WTC11 (cell line): Measurements from ENCODE around the gene WNK3. TPM values are rescaled to one million over a fixed set of nuclear protein-coding genes. Genes with fewer than 3 reads are reported as not detected.
A peak's percentile ranks its signal among the peaks of the same experiment; 100 is the strongest.

Experiments used
- ATAC-seq: fragments of 200-7000 bp; cut with Tn5 transposase; 2 replicates; pipeline ENCODE4 v1.10.0; 2021; ENCODE audit warnings: mild to moderate bottlenecking, moderate library complexity
- CTCF ChIA-PET: fragments of 300-600 bp; sonication (Branson Sonifier 250); formaldehyde crosslinking; loops from one replicate; lab custom pipeline; 2021; ENCODE audit warnings: antibody characterized with exemption; lab: Charles Lee
- POLR2A ChIA-PET: fragments of 350-600 bp; sonication (Branson Sonifier 250); formaldehyde crosslinking; loops from one replicate; lab custom pipeline; 2021; ENCODE audit warnings: antibody characterized with exemption; lab: Charles Lee
- DNase-seq: peaks from one replicate; pipeline ENCODE4 v3.0.0; 2021; ENCODE audit warnings: low spot score
- H3K27ac Mint-ChIP-seq: 2 replicates; pipeline ENCODE4 v1.8.0; 2021; ENCODE audit warnings: mixed read lengths
- H3K27me3 Mint-ChIP-seq: 2 replicates; pipeline ENCODE4 v1.8.0; 2021; ENCODE audit warnings: low read depth, mild to moderate bottlenecking, moderate library complexity, mixed read lengths
- H3K36me3 Mint-ChIP-seq: 2 replicates; pipeline ENCODE4 v1.8.0; 2021; ENCODE audit warnings: mixed read lengths
- H3K4me1 Mint-ChIP-seq: 2 replicates; pipeline ENCODE4 v1.8.0; 2022; ENCODE audit warnings: mixed read lengths
- H3K4me3 Mint-ChIP-seq: 2 replicates; pipeline ENCODE4 v1.8.0; 2021; ENCODE audit warnings: mild to moderate bottlenecking, moderate library complexity, mixed read lengths
- H3K9me3 Mint-ChIP-seq: 2 replicates; pipeline ENCODE4 v1.8.0; 2021; ENCODE audit warnings: mixed read lengths
- ERG ChIP-seq: fragments of 250-450 bp; sonication (Bioruptor Pico); IDR thresholded peaks from 2 replicates; pipeline ENCODE4 v1.8.0; 2021; ENCODE audit warnings: mild to moderate bottlenecking
- JUN ChIP-seq: sonication (generic); formaldehyde crosslinking; IDR thresholded peaks from 2 replicates; pipeline ENCODE4 v1.8.0; 2023; ENCODE audit warnings: mild to moderate bottlenecking, missing genetic modification reagents
- RELA ChIP-seq: sonication (generic); formaldehyde crosslinking; IDR thresholded peaks from 2 replicates; pipeline ENCODE4 v1.8.1; 2022; ENCODE audit warnings: missing genetic modification reagents, mild to moderate bottlenecking, borderline replicate concordance
- SMAD4 ChIP-seq: sonication (generic); formaldehyde crosslinking; IDR thresholded peaks from 2 replicates; pipeline ENCODE4 v1.8.0; 2022; ENCODE audit warnings: mild to moderate bottlenecking, missing genetic modification reagents
- SOX15 ChIP-seq: fragments of 250-450 bp; sonication (Bioruptor Pico); IDR thresholded peaks from 2 replicates; pipeline ENCODE4 v1.9.0; 2021; ENCODE audit warnings: mild to moderate bottlenecking
- TCF7 ChIP-seq: sonication (generic); formaldehyde crosslinking; IDR thresholded peaks from 2 replicates; pipeline ENCODE4 v1.8.0; 2022; ENCODE audit warnings: mild to moderate bottlenecking, low read depth, missing genetic modification reagents, moderate library complexity
- TP53 ChIP-seq: sonication (generic); formaldehyde crosslinking; IDR thresholded peaks from 2 replicates; pipeline ENCODE4 v1.8.1; 2023; ENCODE audit warnings: mild to moderate bottlenecking, missing genetic modification reagents
- ZBTB43 ChIP-seq: sonication (generic); formaldehyde crosslinking; IDR thresholded peaks from 2 replicates; pipeline ENCODE4 v1.8.1; 2023; ENCODE audit warnings: mild to moderate bottlenecking, missing genetic modification reagents
- total RNA-seq: library from RNA; stranded (reverse); gene quantifications from 3 replicates; pipeline ENCODE4 v1.2.3, GENCODE V29; 2021
- TF ChIP-seq, protein P1 (sequence below): sonication (generic); formaldehyde crosslinking; IDR thresholded peaks from 2 replicates; pipeline ENCODE4 v1.8.1; 2022; ENCODE audit warnings: low read depth, mild to moderate bottlenecking, moderate library complexity, missing genetic modification reagents, borderline replicate concordance
- TF ChIP-seq, protein P2 (sequence below): sonication (generic); formaldehyde crosslinking; IDR thresholded peaks from 2 replicates; pipeline ENCODE4 v1.8.0; 2022; ENCODE audit warnings: mild to moderate bottlenecking, missing genetic modification reagents
- TF ChIP-seq, protein P3 (sequence below): sonication (generic); formaldehyde crosslinking; conservative IDR thresholded peaks from 2 replicates; pipeline ENCODE4 v1.8.1; 2023; ENCODE audit warnings: mild to moderate bottlenecking, low read depth, missing genetic modification reagents, moderate library complexity
- TF ChIP-seq, protein P4 (sequence below): sonication (generic); formaldehyde crosslinking; IDR thresholded peaks from 2 replicates; pipeline ENCODE4 v1.8.0; 2022; ENCODE audit warnings: mild to moderate bottlenecking, missing genetic modification reagents
- TF ChIP-seq, protein P5 (sequence below): fragments of 250-450 bp; sonication (Bioruptor Pico); IDR thresholded peaks from 2 replicates; pipeline ENCODE4 v1.9.0; 2021; ENCODE audit warnings: mild to moderate bottlenecking
- TF ChIP-seq, protein P6 (sequence below): sonication (generic); formaldehyde crosslinking; IDR thresholded peaks from 2 replicates; pipeline ENCODE4 v1.8.0; 2022; ENCODE audit warnings: mild to moderate bottlenecking, missing genetic modification reagents
- TF ChIP-seq, protein P7 (sequence below): sonication (generic); formaldehyde crosslinking; IDR thresholded peaks from 2 replicates; pipeline ENCODE4 v1.8.1; 2023; ENCODE audit warnings: mild to moderate bottlenecking, missing genetic modification reagents, moderate library complexity
- TF ChIP-seq, protein P8 (sequence below): sonication (generic); formaldehyde crosslinking; IDR thresholded peaks from 2 replicates; pipeline ENCODE4 v1.8.0; 2023; ENCODE audit warnings: missing genetic modification reagents

Gene WNK3
- total RNA-seq, 1 experiment from 2014 or later: 27.5 TPM

DNA sequence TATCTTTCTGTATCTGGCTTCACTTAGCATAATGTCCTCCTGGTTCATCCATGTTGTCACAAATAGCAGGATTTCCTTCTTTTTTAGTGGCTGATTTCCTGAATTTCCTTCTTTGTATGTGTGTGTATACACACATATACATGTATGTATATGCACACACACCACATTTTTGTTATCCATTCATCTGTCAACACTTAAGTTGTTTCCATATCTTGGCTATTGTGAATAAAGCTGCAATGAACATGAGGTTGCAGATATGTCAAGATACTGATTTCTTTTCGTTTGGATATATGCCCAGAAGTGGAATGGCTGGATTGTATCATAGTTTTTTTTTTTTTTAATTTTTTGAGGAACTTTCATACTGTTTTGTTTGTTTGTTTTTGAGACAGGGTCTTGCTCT, 76.2 kb downstream of the WNK3 start (continued):
- TF ChIP-seq, protein P1, sequence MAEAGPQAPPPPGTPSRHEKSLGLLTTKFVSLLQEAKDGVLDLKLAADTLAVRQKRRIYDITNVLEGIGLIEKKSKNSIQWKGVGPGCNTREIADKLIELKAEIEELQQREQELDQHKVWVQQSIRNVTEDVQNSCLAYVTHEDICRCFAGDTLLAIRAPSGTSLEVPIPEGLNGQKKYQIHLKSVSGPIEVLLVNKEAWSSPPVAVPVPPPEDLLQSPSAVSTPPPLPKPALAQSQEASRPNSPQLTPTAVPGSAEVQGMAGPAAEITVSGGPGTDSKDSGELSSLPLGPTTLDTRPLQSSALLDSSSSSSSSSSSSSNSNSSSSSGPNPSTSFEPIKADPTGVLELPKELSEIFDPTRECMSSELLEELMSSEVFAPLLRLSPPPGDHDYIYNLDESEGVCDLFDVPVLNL (CRISPR knock-in tag): no peak
- TF ChIP-seq TP53 (CRISPR knock-in tag): no peak
- TF ChIP-seq, protein P2, sequence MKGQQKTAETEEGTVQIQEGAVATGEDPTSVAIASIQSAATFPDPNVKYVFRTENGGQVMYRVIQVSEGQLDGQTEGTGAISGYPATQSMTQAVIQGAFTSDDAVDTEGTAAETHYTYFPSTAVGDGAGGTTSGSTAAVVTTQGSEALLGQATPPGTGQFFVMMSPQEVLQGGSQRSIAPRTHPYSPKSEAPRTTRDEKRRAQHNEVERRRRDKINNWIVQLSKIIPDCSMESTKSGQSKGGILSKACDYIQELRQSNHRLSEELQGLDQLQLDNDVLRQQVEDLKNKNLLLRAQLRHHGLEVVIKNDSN (CRISPR knock-in tag): no peak
- TF ChIP-seq ZBTB43 (CRISPR knock-in tag): no peak
- TF ChIP-seq, protein P3, sequence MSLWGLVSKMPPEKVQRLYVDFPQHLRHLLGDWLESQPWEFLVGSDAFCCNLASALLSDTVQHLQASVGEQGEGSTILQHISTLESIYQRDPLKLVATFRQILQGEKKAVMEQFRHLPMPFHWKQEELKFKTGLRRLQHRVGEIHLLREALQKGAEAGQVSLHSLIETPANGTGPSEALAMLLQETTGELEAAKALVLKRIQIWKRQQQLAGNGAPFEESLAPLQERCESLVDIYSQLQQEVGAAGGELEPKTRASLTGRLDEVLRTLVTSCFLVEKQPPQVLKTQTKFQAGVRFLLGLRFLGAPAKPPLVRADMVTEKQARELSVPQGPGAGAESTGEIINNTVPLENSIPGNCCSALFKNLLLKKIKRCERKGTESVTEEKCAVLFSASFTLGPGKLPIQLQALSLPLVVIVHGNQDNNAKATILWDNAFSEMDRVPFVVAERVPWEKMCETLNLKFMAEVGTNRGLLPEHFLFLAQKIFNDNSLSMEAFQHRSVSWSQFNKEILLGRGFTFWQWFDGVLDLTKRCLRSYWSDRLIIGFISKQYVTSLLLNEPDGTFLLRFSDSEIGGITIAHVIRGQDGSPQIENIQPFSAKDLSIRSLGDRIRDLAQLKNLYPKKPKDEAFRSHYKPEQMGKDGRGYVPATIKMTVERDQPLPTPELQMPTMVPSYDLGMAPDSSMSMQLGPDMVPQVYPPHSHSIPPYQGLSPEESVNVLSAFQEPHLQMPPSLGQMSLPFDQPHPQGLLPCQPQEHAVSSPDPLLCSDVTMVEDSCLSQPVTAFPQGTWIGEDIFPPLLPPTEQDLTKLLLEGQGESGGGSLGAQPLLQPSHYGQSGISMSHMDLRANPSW (CRISPR knock-in tag): no peak
- TF ChIP-seq TCF7: no peak

DNA sequence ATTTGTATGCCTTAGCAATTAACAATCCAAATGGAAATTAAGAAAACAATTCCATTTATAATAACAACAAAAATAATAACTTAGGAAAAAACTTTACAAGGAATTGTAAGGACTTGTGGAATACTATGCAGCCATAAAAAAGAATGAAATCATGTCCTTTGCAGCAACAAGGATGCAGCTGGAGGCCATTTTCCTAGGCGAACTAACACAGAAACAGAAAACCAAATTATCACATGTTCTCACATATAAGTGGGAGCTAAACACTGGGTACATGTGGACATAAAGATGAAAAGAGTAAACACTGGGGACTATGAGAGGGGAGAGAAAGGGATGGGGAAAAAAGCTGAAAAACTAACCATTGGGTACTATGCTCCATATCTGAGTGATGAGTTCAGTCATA, 77.4 kb downstream of the WNK3 start:
- Mint-ChIP-seq H3K4me1 (no peaks in the 10 kb centered on the region), H3K27me3 (no peaks in the 10 kb centered on the region), H3K9me3 (no peaks in the 10 kb centered on the region)
- TF ChIP-seq, protein P4, sequence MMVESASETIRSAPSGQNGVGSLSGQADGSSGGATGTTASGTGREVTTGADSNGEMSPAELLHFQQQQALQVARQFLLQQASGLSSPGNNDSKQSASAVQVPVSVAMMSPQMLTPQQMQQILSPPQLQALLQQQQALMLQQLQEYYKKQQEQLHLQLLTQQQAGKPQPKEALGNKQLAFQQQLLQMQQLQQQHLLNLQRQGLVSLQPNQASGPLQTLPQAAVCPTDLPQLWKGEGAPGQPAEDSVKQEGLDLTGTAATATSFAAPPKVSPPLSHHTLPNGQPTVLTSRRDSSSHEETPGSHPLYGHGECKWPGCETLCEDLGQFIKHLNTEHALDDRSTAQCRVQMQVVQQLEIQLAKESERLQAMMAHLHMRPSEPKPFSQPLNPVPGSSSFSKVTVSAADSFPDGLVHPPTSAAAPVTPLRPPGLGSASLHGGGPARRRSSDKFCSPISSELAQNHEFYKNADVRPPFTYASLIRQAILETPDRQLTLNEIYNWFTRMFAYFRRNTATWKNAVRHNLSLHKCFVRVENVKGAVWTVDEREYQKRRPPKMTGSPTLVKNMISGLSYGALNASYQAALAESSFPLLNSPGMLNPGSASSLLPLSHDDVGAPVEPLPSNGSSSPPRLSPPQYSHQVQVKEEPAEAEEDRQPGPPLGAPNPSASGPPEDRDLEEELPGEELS: no peak
- TF ChIP-seq, protein P5, sequence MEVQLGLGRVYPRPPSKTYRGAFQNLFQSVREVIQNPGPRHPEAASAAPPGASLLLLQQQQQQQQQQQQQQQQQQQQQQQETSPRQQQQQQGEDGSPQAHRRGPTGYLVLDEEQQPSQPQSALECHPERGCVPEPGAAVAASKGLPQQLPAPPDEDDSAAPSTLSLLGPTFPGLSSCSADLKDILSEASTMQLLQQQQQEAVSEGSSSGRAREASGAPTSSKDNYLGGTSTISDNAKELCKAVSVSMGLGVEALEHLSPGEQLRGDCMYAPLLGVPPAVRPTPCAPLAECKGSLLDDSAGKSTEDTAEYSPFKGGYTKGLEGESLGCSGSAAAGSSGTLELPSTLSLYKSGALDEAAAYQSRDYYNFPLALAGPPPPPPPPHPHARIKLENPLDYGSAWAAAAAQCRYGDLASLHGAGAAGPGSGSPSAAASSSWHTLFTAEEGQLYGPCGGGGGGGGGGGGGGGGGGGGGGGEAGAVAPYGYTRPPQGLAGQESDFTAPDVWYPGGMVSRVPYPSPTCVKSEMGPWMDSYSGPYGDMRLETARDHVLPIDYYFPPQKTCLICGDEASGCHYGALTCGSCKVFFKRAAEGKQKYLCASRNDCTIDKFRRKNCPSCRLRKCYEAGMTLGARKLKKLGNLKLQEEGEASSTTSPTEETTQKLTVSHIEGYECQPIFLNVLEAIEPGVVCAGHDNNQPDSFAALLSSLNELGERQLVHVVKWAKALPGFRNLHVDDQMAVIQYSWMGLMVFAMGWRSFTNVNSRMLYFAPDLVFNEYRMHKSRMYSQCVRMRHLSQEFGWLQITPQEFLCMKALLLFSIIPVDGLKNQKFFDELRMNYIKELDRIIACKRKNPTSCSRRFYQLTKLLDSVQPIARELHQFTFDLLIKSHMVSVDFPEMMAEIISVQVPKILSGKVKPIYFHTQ (CRISPR knock-in tag): no peak
- TF ChIP-seq SMAD4 (CRISPR knock-in tag): no peak
- TF ChIP-seq, protein P6, sequence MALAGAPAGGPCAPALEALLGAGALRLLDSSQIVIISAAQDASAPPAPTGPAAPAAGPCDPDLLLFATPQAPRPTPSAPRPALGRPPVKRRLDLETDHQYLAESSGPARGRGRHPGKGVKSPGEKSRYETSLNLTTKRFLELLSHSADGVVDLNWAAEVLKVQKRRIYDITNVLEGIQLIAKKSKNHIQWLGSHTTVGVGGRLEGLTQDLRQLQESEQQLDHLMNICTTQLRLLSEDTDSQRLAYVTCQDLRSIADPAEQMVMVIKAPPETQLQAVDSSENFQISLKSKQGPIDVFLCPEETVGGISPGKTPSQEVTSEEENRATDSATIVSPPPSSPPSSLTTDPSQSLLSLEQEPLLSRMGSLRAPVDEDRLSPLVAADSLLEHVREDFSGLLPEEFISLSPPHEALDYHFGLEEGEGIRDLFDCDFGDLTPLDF (CRISPR knock-in tag): no peak
- TF ChIP-seq, all 79 proteins: peak for 0
- ATAC-seq (no peak), DNase-seq (no peak)
- no peak overlapping the region for H3K4me3 Mint-ChIP-seq
- ChIA-PET POLR2A (no interaction called here), CTCF (no interaction called here)
- H3K27ac Mint-ChIP-seq: no peak overlapping the region
- H3K36me3 Mint-ChIP-seq: peaks cover 11% of the 10 kb centered on the region

DNA sequence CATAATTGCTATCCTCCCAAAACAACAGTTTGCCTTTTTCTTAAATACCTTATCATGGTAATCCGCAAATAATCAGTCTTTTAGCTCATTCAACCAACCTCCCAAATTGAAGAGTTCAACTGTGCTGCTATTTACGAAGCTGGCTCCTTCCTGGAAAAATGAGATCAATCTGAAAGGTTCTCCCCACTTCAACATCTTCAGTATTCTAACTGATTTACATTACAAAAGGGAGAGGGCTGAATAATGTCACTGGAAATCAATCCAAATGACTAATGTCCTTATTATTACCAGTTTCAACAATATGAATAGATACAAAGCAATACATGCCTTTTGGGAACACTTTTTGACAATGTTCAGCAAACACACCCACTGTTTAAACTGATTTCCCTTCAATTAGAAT, 86.2 kb downstream of the WNK3 start:
- peak overlapping the region; percentile 42; the same call in 1 of the 2 replicates for H3K27ac Mint-ChIP-seq
- TF ChIP-seq, protein P7, sequence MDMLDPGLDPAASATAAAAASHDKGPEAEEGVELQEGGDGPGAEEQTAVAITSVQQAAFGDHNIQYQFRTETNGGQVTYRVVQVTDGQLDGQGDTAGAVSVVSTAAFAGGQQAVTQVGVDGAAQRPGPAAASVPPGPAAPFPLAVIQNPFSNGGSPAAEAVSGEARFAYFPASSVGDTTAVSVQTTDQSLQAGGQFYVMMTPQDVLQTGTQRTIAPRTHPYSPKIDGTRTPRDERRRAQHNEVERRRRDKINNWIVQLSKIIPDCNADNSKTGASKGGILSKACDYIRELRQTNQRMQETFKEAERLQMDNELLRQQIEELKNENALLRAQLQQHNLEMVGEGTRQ: no peak
- TF ChIP-seq SOX15 (no peak), RELA (CRISPR knock-in tag) (no peak), ERG (no peak), JUN (CRISPR knock-in tag) (no peak)
- TF ChIP-seq, protein P6 (CRISPR knock-in tag): no peak
- TF ChIP-seq, protein P8, sequence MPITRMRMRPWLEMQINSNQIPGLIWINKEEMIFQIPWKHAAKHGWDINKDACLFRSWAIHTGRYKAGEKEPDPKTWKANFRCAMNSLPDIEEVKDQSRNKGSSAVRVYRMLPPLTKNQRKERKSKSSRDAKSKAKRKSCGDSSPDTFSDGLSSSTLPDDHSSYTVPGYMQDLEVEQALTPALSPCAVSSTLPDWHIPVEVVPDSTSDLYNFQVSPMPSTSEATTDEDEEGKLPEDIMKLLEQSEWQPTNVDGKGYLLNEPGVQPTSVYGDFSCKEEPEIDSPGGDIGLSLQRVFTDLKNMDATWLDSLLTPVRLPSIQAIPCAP: no peak

More for the DNA sequence above, 86.2 kb downstream of the WNK3 start:
- H3K36me3 Mint-ChIP-seq: no peaks in the 10 kb centered on the region
- peaks cover 11% of the 10 kb centered on the region for H3K4me1 Mint-ChIP-seq
- no peak overlapping the region for H3K4me3 Mint-ChIP-seq
- no peaks in the 10 kb centered on the region for H3K27me3 Mint-ChIP-seq
- ATAC-seq (no peak), DNase-seq (no peak)
- POLR2A ChIA-PET: no interaction called here
- CTCF ChIA-PET: no interaction called here
- H3K9me3 Mint-ChIP-seq: no peaks in the 10 kb centered on the region
